Natural killer cell (primary cell): ENCODE measurements around the gene CYFIP2. TPM values are rescaled to one million over a fixed set of nuclear protein-coding genes. Genes with fewer than 3 reads are reported as not detected.

Experiments
- ATAC-seq, 3 donors: fragments of 150-1000 bp in 2 of 3; fragments of 200-7000 bp in 1 of 3; cut with Tn5 transposase; 1 replicate in 1 of 3; 2 replicates in 2 of 3; pipeline ENCODE4 v1.10.0; 2021; ENCODE audit warnings: mild to moderate bottlenecking in 2 of 3, moderate library complexity in 2 of 3
- DNase-seq, 2 donors: peaks; one replicate each; pipeline versions ENCODE4 v3.0.0 to v3.0.0-alpha.2; 2013 to 2021; ENCODE audit warnings: mixed read lengths in 1 of 2
- H3K27ac ChIP-seq: one replicate; pipeline ENCODE4 v1.5.1; 2013; ENCODE audit warnings: mild to moderate bottlenecking, low read length
- H3K27me3 ChIP-seq: one replicate; pipeline ENCODE4 v1.6.1; 2013; ENCODE audit warnings: low read length; ENCODE audit not compliant: control insufficient read depth, insufficient read depth
- H3K36me3 ChIP-seq: one replicate; pipeline ENCODE4 v1.6.1; 2013; ENCODE audit warnings: low read length; ENCODE audit not compliant: control insufficient read depth, insufficient read depth
- H3K4me1 ChIP-seq: one replicate; pipeline ENCODE4 v1.6.1; 2013; ENCODE audit warnings: low read length; ENCODE audit not compliant: control insufficient read depth, insufficient read depth
- H3K4me3 ChIP-seq: one replicate; pipeline ENCODE4 v1.5.1; 2013; ENCODE audit warnings: low read length
- H3K9me3 ChIP-seq: one replicate; pipeline ENCODE4 v1.6.1; 2013; ENCODE audit warnings: low read length; ENCODE audit not compliant: control insufficient read depth, insufficient read depth
- H3K27ac Mint-ChIP-seq, 2 donors: one replicate each; pipeline ENCODE4 v1.8.0; 2022; ENCODE audit warnings: mild to moderate bottlenecking in 2 of 2, mixed read lengths in 2 of 2, moderate library complexity in 1 of 2
- H3K27me3 Mint-ChIP-seq, 2 donors: one replicate each; pipeline ENCODE4 v1.8.0; 2022; ENCODE audit warnings: low read depth in 2 of 2, mixed read lengths in 2 of 2
- H3K36me3 Mint-ChIP-seq: one replicate; pipeline ENCODE4 v1.8.0; 2022; ENCODE audit warnings: mixed read lengths
- H3K4me1 Mint-ChIP-seq, 2 donors: one replicate each; pipeline ENCODE4 v1.8.0; 2022; ENCODE audit warnings: mixed read lengths in 2 of 2
- H3K4me3 Mint-ChIP-seq: one replicate; pipeline ENCODE4 v1.8.0; 2022; ENCODE audit warnings: mild to moderate bottlenecking, moderate library complexity, mixed read lengths
- H3K9me3 Mint-ChIP-seq, 2 donors: one replicate each; pipeline ENCODE4 v1.8.0; 2022; ENCODE audit warnings: mixed read lengths in 2 of 2
- WGBS: methylation state at CpG from one replicate; pipeline ENCODE4 v1.1.7; 2013; ENCODE audit warnings: missing lambda C conversion rate; ENCODE audit not compliant: insufficient coverage; 5-methylcytosine and 5-hydroxymethylcytosine counted together
- intact Hi-C: fragments of 100-400 bp; cut with micrococcal nuclease; formaldehyde crosslinking; loops from one replicate; pipeline ENCODE4 v1.14.2; 2022
- total RNA-seq, 4 donors: library from RNA; stranded (reverse); fragments of 120-200 nt in 1 of 4; gene quantifications; one replicate each; pipeline versions ENCODE4 v1.2.3 to v1.2.4, GENCODE V29; 2013 to 2022
- TF ChIP-seq, protein P1 (sequence below): fragments of 200-600 bp; IDR thresholded peaks from one replicate; pipeline ENCODE4 v1.8.0; 2022; ENCODE audit warnings: antibody characterized with exemption

Gene CYFIP2
- total RNA-seq, 3 donors from 2014 or later (not counting 1 experiment from before 2014, with no cell fraction given): 464 to 542 (median 532) TPM

- no peaks in the 10 kb centered on the region for H3K9me3 ChIP-seq
- peaks cover 39 to 57% of the 10 kb centered on the region in 2 donors for H3K4me1 Mint-ChIP-seq
- no peak for DNase-seq
- H3K4me3 Mint-ChIP-seq: no peak overlapping the region
- no peaks in the 10 kb centered on the region for H3K9me3 Mint-ChIP-seq
- H3K4me1 ChIP-seq: peaks cover 2% of the 10 kb centered on the region
- peak overlapping the region; percentile 64 to 88 for H3K27ac Mint-ChIP-seq
- 81% methylated on average over 6 of the region's 7 CpGs for WGBS
- H3K27ac ChIP-seq: peak overlapping the region; percentile 8
- H3K27me3 ChIP-seq: no peaks in the 10 kb centered on the region
- TF ChIP-seq, protein P1, sequence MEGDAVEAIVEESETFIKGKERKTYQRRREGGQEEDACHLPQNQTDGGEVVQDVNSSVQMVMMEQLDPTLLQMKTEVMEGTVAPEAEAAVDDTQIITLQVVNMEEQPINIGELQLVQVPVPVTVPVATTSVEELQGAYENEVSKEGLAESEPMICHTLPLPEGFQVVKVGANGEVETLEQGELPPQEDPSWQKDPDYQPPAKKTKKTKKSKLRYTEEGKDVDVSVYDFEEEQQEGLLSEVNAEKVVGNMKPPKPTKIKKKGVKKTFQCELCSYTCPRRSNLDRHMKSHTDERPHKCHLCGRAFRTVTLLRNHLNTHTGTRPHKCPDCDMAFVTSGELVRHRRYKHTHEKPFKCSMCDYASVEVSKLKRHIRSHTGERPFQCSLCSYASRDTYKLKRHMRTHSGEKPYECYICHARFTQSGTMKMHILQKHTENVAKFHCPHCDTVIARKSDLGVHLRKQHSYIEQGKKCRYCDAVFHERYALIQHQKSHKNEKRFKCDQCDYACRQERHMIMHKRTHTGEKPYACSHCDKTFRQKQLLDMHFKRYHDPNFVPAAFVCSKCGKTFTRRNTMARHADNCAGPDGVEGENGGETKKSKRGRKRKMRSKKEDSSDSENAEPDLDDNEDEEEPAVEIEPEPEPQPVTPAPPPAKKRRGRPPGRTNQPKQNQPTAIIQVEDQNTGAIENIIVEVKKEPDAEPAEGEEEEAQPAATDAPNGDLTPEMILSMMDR: no peak
- H3K36me3 ChIP-seq: peaks cover 70% of the 10 kb centered on the region
- intact Hi-C loops: no loop called here
- ATAC-seq: peak in 2 of 3 donors; percentile 26 to 41
- H3K27me3 Mint-ChIP-seq: no peaks in the 10 kb centered on the region
- H3K4me3 ChIP-seq: no peak overlapping the region
- peaks cover 5% of the 10 kb centered on the region for H3K36me3 Mint-ChIP-seq
Observed at GRCh38 chr5:157350939-157351801, 85.2 kb downstream of the CYFIP2 start.

GRCh38 chr5:157351802-157352092 lies 85.8 kb downstream of the CYFIP2 start:
- WGBS: 56% methylated on average over 1 of the region's 1 CpG
- peaks cover 2% of the 10 kb centered on the region for H3K4me1 ChIP-seq
- Mint-ChIP-seq H3K36me3 (no peaks in the 10 kb centered on the region), H3K9me3 (no peaks in the 10 kb centered on the region), H3K27me3 (no peaks in the 10 kb centered on the region), H3K4me3 (no peak overlapping the region), H3K4me1 (peaks cover 38 to 56% of the 10 kb centered on the region in 2 donors), H3K27ac (peak overlapping the region; percentile 64 to 88)
- H3K9me3 ChIP-seq: no peaks in the 10 kb centered on the region
- H3K27me3 ChIP-seq: no peaks in the 10 kb centered on the region
- TF ChIP-seq, protein P1: no peak
- peaks cover 70% of the 10 kb centered on the region for H3K36me3 ChIP-seq
- DNase-seq: no peak
- ATAC-seq: no peak
- no peak overlapping the region for H3K27ac ChIP-seq
- H3K4me3 ChIP-seq: no peak overlapping the region
- intact Hi-C loops: no loop called here

DNA sequence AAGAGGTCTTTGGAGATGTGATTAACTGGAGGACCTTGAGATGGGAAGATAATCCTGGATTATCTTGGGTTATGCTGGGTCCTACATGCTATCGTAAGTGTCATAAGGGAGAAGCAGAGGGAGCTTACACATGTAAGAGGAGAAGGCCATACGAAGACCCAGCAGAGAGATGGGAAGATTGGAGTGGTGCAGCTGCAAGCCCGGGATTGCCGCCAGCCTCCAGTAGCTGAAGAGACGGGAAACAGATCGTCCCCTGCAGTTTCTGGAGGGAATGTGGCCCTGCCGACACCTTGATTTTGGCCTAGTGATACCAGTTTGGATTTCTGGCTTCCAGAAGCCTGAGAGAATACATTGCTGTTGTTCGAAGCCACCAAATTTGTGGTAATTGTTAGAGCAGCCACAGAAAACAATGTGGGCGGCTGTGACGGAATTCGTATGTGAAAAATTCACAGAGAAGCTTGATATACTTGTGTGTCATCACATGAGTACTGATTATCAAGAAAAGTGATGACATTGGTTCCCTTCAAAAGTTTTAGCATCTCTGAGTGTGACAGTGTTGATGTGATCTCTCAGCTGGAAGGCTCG lies 86.9 kb downstream of the CYFIP2 start:
- H3K4me1 ChIP-seq: peaks cover 2% of the 10 kb centered on the region
- Mint-ChIP-seq H3K27me3 (no peaks in the 10 kb centered on the region), H3K36me3 (no peaks in the 10 kb centered on the region), H3K4me3 (no peak overlapping the region), H3K27ac (peak overlapping the region; percentile 64 to 88), H3K4me1 (peaks cover 38 to 62% of the 10 kb centered on the region in 2 donors), H3K9me3 (no peaks in the 10 kb centered on the region)
- 93% methylated on average over 12 of the region's 12 CpGs for WGBS
- H3K27me3 ChIP-seq: no peaks in the 10 kb centered on the region
- no peak overlapping the region for H3K27ac ChIP-seq
- DNase-seq (no peak), ATAC-seq (no peak)
- no peak overlapping the region for H3K4me3 ChIP-seq
- H3K9me3 ChIP-seq: no peaks in the 10 kb centered on the region
- peaks cover 67% of the 10 kb centered on the region for H3K36me3 ChIP-seq
- intact Hi-C loops: no loop called here
- TF ChIP-seq, protein P1: no peak
